BE2C (cell line): Measurements from ENCODE around the gene BZW1.
A peak's percentile ranks its signal among the peaks of the same experiment; 100 is the strongest.

Experiments used
- DNase-seq: peaks from one replicate; pipeline ENCODE4 v3.0.0-alpha.2; 2020
- H3K27me3 ChIP-seq: fragments of 250-450 bp; sonication (Bioruptor Pico); 2 replicates; pipeline ENCODE4 v1.5.1; 2020; ENCODE audit warnings: mild to moderate bottlenecking
- H3K36me3 ChIP-seq: fragments of 250-450 bp; sonication (Bioruptor Pico); 2 replicates; pipeline ENCODE4 v1.5.1; 2020; ENCODE audit warnings: mild to moderate bottlenecking
- H3K4me1 ChIP-seq: fragments of 250-450 bp; sonication (Bioruptor Pico); 2 replicates; pipeline ENCODE4 v1.5.1; 2020
- H3K4me3 ChIP-seq: 2 replicates; pipeline ENCODE4 v1.5.1; 2011; ENCODE audit warnings: low read depth, low read length
- H3K9me3 ChIP-seq: fragments of 250-450 bp; sonication (Bioruptor Pico); 2 replicates; pipeline ENCODE4 v1.5.1; 2020
- TF ChIP-seq, protein P1 (sequence below): IDR thresholded peaks from 2 replicates; pipeline ENCODE4 v1.5.1; 2012; ENCODE audit warnings: mild to moderate bottlenecking, low read depth, low read length

Gene BZW1

DNA sequence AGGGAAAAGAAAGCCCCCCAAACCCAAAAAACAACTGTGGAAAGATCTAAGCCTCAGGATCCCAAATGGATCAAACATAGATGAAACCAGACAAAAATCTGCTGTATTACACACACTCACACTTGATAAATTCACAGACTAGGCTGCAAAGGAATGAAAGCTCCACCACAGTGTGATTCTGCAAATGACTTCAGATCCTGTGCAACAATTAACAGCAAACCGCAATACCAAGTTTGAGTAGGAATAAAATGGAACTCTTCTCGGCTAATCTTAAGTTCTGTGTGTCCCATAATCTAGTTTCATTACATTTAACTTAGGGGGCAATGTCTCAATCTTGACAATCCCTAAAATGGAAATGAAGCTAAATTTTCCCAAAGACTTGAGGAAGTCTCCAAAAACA lies 40.9 kb downstream of the BZW1 start:
- no peak overlapping the region for H3K4me3 ChIP-seq
- no peaks in the 10 kb centered on the region for H3K4me1 ChIP-seq
- H3K27me3 ChIP-seq, result no peaks in the 10 kb centered on the region
- DNase-seq, result no peak
- H3K9me3 ChIP-seq, result no peaks in the 10 kb centered on the region
- TF ChIP-seq, protein P1, sequence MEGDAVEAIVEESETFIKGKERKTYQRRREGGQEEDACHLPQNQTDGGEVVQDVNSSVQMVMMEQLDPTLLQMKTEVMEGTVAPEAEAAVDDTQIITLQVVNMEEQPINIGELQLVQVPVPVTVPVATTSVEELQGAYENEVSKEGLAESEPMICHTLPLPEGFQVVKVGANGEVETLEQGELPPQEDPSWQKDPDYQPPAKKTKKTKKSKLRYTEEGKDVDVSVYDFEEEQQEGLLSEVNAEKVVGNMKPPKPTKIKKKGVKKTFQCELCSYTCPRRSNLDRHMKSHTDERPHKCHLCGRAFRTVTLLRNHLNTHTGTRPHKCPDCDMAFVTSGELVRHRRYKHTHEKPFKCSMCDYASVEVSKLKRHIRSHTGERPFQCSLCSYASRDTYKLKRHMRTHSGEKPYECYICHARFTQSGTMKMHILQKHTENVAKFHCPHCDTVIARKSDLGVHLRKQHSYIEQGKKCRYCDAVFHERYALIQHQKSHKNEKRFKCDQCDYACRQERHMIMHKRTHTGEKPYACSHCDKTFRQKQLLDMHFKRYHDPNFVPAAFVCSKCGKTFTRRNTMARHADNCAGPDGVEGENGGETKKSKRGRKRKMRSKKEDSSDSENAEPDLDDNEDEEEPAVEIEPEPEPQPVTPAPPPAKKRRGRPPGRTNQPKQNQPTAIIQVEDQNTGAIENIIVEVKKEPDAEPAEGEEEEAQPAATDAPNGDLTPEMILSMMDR, result no peak
- peaks cover 70% of the 10 kb centered on the region for H3K36me3 ChIP-seq

GRCh38 chr2:200856806-200857205 lies 45.1 kb downstream of the BZW1 start:
- no peak for DNase-seq
- Histone ChIP-seq H3K4me1 (no peaks in the 10 kb centered on the region; the same call in 1 of the 2 replicates), H3K36me3 (peaks cover 99% of the 10 kb centered on the region), H3K9me3 (no peaks in the 10 kb centered on the region), H3K27me3 (no peaks in the 10 kb centered on the region), H3K4me3 (no peak overlapping the region)
- TF ChIP-seq, protein P1, result no peak

DNA sequence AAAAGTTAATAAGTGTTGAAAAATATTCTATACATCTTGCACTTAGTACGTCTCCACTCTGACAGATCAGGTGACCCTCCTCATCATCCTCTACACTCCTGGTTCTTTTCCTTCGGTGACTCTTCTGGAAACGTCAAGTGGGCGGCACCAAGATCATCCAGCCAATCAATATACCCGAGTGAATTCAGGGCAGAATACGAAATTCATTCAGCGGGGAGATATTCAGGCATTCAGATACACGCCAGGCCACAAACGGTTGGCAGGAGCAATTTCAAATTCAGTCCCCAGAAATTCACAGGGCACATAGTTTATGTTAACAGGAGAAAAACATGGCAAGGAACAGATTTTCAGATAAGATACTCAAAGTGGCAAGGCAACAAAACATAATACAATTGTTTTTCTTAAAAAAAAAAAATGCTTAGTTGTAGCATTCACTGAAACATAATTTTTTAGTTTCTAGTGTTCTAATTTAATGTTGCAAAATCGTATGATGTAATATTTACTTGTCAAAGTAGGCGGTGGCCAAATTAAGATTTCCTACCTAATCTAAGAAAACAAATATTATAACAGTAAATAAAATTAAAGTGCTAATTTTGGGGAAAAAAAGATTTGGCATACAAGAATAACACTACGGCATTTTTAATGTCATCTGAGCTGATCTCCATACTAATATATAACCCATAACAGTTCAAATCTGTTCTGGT lies 48.5 kb downstream of the BZW1 start:
- Histone ChIP-seq H3K9me3 (no peaks in the 10 kb centered on the region), H3K4me1 (no peaks in the 10 kb centered on the region; the same call in 1 of the 2 replicates), H3K4me3 (peak overlapping the region; percentile 82; the same call in 1 of the 2 replicates), H3K27me3 (no peaks in the 10 kb centered on the region), H3K36me3 (peaks cover 82% of the 10 kb centered on the region)
- TF ChIP-seq, protein P1, result no peak
- no peak for DNase-seq

GRCh38 chr2:200861617-200862155 lies 50.0 kb downstream of the BZW1 start:
- peaks cover 69% of the 10 kb centered on the region for H3K36me3 ChIP-seq
- H3K9me3 ChIP-seq, result no peaks in the 10 kb centered on the region
- no peaks in the 10 kb centered on the region for H3K27me3 ChIP-seq
- peak overlapping the region; percentile 82 for H3K4me3 ChIP-seq
- TF ChIP-seq, protein P1, result no peak
- DNase-seq, result no peak
- no peaks in the 10 kb centered on the region; the same call in 1 of the 2 replicates for H3K4me1 ChIP-seq

GRCh38 chr2:200862532-200863000 lies 50.9 kb downstream of the BZW1 start:
- no peaks in the 10 kb centered on the region for H3K27me3 ChIP-seq
- DNase-seq, result peak; percentile 48

GRCh38 chr2:200863782-200864175 lies 52.1 kb downstream of the BZW1 start:
- Histone ChIP-seq H3K4me3 (peak overlapping the region; percentile 82), H3K9me3 (no peaks in the 10 kb centered on the region), H3K4me1 (no peaks in the 10 kb centered on the region; the same call in 1 of the 2 replicates), H3K36me3 (peaks cover 48% of the 10 kb centered on the region), H3K27me3 (no peaks in the 10 kb centered on the region)
- DNase-seq, result no peak
- TF ChIP-seq, protein P1, result no peak

More at GRCh38 chr2:200862532-200863000, 50.9 kb downstream of the BZW1 start:
- H3K36me3 ChIP-seq, result peaks cover 60% of the 10 kb centered on the region
- H3K9me3 ChIP-seq, result no peaks in the 10 kb centered on the region
- H3K4me3 ChIP-seq, result peak overlapping the region; percentile 82
- TF ChIP-seq, protein P1, result no peak
- no peaks in the 10 kb centered on the region; the same call in 1 of the 2 replicates for H3K4me1 ChIP-seq
